ENCODE results near the gene NGB.
"Not testable (repeated sequence)": the region's sequence is repeated elsewhere in the genome, so short reads cannot be mapped to it uniquely, and the experiment has no call there.

Gene NGB

DNA sequence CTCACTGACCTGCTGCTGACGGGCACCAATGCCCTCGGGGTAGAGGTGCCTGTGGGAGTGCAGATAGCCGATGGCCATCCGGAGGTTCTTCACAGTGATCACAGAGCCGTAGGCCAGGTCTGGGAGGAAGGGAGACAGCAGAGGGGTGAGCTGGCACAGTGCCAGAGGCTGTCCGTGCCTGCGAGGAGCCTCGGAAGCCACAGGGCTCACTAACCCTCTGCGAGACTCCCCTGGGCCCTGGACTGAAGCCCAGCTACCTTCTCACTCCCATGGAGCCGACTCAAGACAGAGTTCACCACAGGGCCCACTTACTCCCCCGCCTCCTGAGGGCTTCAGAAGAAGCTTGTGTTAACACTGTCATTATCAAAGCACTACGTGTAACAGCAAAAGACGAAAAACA, 25.1 kb upstream of the NGB start:
- DNase-seq: no peak

DNA sequence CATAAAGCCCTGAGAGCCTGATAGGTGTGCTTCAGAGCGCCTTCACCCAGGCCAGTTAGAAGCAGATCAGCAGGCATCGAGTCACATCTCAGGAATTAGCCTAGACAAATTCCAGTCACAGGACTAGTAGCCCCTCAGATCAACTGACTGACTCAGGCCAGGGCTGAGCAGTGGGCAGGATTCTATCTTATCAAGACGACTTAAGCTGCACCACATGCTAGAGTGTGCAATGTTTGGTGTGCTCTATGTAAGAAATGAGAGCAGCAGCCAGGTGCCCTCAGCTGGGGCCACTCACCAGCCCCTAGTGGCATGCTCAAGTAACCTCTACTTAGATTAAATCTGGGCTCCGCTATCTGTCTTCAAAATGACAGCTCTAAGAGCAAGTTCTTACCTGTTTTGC, 19.7 kb upstream of the NGB start:
- no peak for DNase-seq

DNA sequence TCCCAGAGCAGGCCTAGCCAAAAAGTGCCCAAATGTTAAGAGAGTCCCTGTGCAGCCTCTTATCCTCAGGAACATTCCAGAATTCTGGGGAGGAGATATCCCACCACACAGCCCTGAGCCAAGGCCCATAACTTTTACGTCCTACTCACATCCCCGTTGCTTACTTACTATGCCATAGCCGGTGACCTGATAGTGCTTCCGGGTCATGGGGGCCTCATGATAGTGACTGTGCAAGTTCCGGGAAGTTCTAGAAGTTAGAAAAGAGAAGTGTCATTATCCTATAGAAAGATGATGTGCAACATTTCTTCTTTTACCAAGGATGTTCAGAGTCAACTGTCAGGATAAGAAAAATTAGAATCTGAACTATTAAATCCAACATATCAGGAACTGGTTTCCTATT, 15.6 kb upstream of the NGB start:
- DNase-seq: peak; percentile 79

DNA sequence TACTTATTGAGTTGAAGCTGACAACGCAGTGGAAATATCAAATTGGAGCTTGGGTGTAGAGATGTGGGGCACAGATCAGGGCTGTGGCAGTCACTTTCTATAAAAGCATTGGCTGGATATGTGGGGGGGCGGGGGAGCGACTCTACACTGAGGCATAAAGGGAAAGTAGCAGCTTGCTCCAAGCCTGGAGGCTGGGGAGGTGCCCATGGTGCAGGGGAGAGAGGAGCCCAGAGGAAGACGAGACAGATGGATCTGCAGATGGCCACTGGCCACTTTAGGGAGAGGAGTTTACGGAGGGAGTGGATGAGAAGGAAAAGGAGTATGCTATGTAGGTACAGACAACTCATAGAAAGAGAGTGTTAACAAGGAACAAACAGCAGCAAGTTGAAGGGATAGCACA, 13.5 kb upstream of the NGB start:
- no peak for DNase-seq

DNA sequence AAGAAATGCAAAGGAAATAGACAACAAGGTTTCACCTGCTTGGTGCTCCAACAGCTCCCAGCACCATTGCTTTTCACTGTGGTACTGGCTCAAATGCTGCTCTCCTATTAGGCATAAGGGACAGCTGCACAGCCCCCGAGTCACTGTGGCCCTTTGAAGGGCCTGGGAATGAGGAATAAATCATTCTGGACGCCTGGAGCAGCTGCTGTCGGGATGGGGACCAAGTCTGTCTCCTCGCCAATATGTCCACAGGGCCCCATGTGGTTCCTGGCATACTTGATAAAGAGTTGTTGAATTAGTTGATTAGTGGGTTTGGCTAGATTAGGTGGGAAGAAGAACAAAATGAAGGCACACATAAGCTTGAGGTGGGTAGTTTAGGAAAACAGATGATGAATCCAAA, 13.1 kb upstream of the NGB start:
- no peak for DNase-seq

DNA sequence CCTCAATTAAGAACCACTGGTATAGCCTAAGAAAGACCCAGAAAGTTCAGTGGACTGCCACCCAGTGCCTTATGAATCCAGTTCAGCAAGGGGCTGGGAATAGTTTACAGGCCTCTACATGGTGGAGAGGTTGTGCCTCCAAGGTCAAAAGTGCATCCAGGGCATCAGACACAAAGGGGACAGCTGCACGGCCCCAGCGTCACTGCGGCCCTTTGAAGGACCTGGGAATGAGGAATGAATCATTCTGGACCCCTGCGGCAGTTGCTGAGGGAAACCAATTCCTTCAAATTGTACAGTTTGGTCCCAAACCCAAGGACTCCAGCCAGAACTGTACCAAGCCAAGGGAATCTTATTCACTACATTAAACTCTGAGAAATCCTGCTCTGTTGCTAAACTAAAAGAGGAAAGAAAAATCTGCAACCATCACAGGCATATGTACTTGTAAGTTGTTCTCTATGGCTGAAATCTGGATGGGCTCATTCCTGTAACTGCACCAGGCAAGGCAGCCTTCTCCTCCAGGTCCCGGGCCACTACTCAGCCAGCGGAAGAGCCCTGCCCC, 10.9 kb upstream of the NGB start:
- no peak for DNase-seq

DNA sequence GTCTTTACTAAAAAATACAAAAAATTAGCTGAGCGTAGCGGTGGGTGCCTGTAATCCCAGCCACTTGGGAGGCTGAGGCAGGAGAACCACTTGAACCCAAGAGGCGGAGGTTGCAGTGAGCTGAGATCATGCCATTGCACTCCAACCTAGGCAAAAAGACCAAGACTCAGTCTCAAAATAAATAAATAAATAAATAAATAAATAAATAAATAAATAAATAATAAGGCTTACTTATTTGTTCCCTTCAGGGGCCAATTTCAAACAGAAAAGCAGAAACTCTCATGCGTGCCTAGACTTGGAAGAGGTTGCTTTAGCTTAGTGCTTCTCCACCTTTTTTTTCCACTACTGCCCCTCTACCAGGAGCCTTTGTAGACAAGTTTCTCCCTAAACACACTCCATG, 9.9 kb upstream of the NGB start:
- not testable (repeated sequence) for DNase-seq

DNA sequence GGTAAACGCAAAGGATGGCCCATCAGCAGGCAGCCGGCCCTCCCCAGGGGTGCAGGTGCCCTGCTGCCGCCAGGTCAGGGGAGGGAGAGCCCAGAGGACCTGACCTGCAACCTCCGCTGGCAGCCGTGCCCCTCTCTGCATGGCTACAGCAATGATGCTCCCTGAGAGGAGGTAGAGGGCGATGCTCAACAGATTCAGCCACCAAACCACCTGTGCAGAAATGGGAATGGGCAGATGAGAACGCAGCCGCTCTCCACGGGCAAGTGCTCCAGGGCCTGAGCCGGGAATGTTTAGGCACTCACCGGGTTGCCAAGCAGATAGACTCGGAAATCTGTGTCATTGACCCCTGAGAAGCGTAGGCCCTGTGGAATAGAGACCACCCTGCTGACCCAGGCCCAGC, 8.7 kb upstream of the NGB start:
- DNase-seq: no peak

DNA sequence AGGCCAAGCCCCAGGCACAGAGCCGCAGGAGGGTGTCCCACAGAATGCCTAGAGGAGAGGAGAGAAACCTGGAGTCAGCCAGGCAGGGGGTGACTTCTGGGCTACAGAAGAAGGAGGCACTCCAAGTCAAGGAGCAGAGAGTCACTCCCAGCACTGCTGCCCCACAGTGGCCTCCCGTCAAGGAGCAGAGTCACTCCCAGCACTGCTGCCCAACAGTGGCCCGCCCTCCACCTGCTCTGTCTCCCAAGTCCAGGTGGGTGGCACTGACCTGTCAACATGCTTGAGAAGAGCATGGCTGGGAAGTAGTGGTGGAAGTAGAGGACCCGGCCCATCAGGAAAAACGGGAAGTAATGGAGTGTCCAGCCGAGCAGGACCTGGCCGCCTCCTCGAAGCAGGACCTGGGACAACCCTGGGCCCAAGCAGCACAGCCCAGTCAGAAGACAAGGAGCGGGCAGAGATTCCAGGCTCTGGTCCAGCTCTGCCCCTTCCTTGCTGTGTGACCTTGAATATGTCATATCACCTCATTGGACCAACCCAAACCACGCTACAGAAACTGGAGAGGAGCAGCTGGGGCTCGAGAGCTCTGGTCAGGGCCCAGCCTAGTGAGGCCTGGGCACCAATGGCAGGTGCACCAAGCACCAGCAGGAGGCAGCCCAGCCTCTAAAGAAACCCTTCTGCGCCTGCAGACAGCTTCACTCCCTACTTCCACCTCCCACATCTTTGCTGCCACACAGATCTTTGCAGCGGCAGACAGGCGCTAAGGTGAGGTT, 7.6 kb upstream of the NGB start:
- DNase-seq: no peak

DNA sequence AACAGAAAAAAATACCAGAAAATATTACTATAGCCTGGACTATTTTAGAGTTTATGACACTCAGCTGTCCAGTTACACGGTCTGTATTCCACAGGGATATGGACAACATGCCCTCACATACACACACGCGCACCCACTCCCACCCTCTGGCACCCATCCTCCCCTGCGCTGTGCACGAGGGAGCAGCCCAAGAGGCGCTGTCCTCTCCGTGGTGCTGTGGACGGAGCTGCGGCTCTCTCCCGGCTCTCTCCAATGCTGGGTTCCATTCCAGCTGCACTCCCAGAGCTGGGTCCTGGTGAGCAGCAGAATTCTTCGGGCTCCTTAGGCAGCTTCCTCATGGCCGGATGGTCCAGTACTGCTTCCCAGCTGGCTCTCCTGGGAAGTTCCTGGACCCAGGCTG, 6.0 kb upstream of the NGB start:
- no peak for DNase-seq

DNA sequence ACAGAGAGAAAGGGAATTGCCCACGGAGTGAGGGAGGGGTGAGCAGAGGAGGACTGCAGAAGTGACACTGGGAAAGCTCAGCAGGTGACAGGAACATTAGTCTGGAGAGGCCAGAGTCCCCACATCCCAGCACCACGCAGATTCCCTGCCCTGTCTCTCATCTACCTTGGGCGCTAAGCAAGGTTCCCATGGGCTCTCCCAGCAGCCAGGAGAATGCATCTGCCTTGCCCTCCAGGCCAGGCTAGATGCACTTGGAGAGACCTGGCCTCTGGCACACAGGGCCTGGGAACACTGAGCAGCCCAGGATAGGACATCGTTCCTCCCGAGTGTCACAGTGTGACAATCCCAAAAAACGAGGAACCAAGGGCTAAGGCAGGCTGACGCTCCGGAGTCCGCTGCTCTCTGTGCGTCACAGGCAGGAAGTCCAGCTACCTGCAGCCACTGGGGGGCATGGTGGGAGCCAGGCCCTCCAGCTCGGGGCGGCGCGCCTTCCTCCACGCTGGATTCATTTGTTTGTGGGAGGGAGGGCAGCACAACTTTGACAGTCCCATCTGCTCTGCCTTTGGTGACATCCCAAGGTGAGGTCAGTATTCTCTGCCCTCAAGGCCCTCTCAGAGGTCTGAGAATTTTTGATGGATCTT, 5.4 kb upstream of the NGB start:
- no peak for DNase-seq

DNA sequence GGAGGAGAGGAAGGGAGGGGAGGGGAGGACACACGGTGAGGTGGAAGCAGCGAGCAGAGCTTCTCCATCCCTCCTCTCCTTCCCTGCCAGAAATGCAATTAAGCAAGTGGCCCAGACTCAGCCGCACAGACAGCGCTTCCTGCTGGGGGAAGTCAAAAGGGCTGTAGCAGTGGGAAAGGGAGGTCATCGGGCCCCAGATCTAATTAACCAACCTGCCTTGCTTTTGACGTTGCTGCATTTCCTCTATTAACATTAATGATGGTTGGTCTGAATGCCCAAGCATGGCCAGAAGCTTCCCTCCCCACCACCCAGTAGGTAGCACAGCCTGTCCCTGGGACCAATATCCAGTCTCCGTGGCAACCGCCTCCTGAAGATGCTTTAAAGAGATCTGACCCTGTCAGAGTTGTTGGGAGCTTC, 4.6 kb upstream of the NGB start:
- DNase-seq: no peak

DNA sequence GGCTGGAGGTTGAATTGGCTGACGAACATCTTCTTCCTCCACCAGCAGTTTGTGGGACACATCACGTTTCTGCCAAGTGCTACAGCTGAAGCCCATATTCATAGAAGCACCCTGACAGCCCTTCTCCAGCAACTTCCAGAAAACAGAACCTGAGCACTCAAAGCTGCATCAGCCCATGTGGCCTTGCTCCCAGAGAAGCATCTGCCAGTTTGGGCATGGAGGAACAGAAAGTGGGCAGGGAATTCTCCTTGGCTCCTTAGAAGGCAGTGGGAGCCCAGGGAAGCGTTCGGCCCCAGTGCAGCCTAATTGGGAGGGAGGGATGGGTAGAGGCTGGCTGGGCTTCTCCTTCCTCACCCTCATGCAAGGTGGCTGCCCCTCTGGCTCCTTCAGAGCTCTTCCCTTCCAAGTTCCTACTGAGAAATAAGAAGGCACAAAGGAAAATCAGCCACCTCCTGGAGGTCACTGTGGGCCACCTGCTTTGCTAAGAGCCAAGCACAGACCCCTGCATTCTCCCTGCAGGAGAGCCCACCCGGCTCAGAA, 4.1 kb upstream of the NGB start:
- no peak for DNase-seq

DNA sequence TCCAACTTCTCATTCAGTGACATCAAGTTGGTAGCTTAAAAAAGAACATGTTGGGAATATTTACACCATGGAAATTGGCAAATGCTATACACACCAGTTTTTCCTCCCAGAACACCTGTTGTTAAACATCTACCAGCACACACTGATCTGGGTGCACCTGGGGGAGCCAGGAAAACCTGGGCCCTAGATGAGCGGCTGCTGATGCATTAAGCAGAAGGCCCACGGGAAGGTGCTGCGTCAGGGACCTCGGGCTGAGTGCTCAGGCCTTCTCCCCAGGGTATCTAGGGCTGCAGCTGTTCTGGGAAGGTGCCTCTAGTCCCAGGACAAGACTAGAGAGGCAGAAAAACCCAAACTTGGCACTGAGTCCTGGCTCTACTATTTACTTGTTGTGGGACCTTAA, 2.8 kb upstream of the NGB start:
- DNase-seq: no peak

DNA sequence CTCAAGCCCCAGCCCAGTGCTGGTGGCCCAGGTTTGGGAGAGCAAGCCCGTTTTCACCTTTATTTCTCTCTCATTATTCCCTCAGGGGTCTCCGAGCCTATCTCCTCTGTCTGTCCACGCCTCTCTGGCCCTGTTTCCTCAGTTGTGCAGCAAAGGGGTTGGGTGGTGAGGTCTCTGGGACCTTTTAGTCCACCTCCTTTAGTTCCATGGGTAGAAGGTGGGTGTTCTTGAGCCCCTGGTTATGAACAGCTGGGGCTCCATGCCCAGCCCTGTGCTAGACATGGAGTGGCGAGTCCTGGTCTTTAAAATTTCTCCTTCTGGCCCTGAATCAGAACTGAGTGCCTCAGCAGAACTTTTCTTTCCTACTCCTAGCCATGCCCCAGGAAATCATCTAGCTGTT, 1.3 kb upstream of the NGB start:
- no peak for DNase-seq

DNA sequence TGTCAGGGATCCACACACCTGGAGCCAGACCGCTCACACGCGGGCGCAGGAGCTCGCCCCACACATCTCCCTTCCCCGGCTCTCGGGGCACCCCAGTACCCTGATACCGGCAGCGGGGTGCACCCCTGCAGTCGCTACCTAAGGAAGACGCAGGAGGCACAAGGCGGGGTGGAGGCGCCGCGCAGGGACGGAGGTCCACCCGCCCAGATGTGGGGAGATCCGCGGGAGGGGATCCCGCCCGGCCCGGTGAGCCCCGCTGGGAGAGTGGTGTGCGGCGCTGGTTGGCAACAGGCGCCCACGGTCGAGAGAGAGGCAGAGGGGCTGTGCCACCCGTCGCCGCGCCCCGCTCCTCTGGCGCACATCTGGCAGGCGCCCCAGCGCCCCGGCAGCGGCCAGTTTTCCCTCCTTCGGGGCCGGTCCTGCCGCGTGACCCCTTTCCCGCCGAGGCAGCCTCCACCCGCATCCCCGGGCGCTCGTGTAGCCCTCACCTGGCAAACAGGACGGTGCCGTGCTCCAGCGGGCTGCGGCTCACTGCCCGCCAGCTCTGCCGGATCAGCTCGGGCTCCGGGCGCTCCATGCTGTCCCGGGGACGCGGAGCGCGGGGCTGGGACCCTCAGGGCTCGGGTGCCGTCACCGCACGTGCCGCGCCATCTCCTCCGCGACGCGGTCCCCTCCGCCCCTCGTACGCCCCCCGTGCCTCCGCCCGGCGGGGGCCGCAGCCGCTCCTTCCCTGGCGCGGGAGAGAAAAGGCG, 469 bp downstream of the NGB start:
- DNase-seq: no peak

DNA sequence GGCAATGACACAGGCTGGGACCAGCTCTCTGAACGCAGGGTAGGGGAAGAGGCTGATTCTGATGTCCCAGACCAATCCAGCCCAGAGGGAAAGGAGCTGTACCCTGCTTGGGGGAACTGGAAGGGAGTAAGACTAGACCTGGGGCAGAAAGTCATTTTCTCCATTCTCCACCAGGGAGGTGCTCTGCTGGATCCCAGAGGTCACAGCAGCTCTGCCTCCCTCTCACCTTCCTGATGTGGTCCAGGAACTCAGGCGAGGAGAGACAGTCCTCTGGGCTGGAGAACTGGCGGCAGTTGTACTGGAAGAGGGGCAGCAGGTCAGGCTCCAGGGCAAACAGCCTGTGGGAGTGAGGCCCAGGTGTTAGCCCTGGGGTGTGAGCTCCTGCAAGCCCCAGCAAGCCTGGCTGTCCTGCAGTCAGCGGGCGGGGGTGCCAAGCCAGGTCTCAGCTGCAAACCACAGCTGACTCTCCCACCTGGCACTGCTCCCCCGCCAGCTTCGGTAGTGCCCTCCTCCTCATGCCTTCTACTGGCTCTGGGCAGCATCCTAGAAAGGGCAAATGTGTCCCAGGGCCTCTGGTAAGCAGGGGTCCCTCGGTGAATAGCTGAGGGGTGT, 1.9 kb downstream of the NGB start:
- no peak for DNase-seq

DNA sequence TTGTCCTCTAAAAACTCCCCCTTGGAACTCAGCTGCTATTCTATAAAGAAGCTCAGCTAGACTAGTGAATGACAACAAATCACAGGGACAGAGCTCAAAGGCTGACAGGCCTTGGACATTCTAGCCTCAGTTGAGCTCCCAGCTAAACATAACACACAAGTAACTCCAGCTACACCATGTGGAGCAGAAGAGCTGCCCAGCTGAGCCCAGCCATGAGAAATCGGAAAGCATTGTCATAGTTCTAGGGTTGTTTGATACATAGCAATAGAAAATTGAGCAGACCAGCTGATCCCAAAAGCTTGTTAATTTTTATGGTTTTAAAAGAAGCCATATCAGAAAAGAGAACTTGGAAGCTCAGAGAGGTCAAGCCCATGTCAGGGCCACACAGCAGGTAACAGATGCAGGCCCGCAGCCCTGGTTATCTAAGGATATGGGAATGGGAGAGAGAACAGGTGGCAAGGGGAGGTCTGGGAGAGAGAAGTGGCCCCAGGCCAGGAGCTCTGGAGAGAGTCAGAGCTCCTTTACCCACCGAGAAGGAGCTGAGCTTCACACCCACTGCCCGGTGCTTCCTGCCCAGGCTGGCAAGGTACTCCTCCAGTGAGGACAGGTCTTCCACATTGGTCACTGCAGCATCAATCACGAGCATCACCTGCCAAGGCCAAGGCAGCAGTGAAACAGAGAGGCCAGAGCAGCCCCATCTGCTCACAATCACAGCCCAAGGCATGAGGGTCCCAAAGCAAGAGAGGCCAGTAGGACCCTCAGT, 2.9 kb downstream of the NGB start:
- DNase-seq: no peak

DNA sequence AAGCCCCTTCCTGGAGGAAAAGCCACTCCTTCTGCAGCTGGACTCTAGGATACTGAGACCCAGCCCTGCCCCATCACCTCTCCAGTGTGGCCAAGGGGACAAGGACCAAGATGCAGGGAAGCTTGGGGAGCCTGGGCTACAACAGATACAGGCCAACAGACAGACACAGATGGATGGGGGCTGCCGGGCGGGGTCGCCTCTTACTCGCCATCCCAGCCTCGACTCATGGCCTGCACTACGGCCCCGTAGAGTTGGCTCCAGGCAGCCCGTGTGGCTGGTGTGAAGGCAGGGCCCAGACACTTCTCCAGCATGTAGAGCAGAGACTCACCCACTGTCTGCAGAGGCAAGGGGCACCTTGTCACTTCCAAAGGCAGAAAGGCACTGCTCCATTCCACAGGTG, 4.7 kb downstream of the NGB start:
- no peak for DNase-seq

DNA sequence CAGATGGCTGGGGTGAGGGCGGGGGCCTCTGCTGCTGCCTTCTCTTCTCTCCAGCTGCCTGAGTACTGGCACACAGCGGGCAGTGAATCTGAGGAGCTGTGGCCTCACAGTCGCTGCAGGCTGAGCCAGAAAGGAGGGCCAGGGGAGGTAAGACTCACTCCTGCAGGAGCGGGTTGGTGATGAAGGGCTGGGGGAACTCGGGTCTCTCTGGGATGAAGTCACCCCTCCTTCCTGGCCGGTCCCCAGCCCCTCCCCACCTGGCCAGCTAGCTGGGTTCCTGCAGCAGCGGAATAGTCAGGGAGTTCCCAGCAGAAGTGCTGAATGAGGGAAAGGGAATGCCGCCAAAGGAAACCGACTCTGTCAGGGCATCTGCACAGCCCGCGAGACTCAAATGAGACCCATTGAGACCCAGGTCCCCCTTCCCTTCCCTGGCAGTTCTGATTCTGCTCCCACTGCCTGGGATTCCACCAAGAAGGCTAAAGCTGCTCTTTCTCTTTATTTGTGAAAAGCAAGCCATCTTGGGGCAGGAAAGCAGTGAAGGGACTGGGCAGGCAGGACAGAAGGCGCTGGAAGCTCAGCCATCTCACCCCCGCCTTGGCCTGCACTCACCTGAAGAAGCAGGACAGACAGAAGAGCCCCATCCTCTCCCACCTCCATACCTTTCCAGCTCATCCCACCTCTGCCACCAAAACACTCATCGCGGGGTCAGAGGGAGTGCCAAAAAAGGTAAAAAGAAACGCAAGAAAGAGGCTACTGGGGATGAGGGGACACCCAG, 5.3 kb downstream of the NGB start:
- no peak for DNase-seq

DNA sequence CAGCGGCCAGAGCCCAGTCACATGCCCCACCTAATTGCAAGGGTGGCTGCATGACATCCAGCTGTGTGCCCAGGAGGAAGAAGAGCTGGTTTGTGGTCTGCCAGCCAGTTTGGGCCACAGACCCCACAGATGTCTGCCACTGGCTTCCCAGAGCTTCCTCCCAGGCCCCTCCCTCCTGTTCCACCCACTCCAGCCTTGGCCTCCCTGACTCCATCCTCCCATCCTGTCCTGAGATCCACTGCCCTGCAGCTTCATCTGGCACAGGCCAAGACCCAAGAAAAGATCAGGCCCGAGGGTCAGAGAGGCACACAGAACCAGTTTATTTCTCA, 5.9 kb downstream of the NGB start:
- no peak for DNase-seq

All from inflammatory macrophage (primary cell).